ENCODE data around the gene SPINT2.
A peak's percentile ranks its signal among the peaks of the same experiment; 100 is the strongest.
"Not testable (repeated sequence)": the region's sequence is repeated elsewhere in the genome, so short reads cannot be mapped to it uniquely, and the experiment has no call there.

SPINT2 gene

DNA sequence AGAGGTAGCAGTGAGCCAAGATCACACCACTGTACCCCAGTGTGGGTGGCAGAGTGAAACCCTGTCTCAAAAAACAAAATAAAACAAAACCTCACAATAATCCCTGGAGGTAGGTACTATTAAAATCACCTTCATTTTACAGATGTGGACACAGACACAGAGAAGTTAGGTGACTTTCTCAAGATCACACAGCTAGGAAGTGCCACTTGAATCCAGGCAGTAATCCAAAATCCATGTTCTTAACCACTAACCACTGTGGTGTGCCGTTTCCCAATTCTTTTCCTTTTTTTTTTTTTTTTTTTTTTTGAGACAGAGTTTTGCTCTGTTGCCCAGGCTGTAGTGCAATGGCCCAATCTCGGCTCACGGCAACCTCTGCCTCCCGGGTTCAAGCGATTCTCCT is 17.2 kb upstream of the SPINT2 start:
- H3K36me3 ChIP-seq (ENCODE audit: insufficient read depth, low read length) = peaks cover 5% of the 10 kb centered on the region
- no peaks in the 10 kb centered on the region for H3K27me3 ChIP-seq (ENCODE audit: control insufficient read depth in 1 of 2, insufficient read depth in 2 of 2, low read length in 2 of 2)
- no peak overlapping the region for H3K27ac ChIP-seq (ENCODE audit: low read depth, low read length)
- no peak overlapping the region for H3K4me3 ChIP-seq (ENCODE audit: low read depth in 1 of 2, low read length in 2 of 2)
- no peaks in the 10 kb centered on the region for H3K9me3 ChIP-seq (ENCODE audit: low read length)
- H3K4me1 ChIP-seq (ENCODE audit: insufficient read depth, low read length) = peaks cover 35% of the 10 kb centered on the region
- no peak overlapping the region for H3K9ac ChIP-seq (ENCODE audit: low read length)

DNA sequence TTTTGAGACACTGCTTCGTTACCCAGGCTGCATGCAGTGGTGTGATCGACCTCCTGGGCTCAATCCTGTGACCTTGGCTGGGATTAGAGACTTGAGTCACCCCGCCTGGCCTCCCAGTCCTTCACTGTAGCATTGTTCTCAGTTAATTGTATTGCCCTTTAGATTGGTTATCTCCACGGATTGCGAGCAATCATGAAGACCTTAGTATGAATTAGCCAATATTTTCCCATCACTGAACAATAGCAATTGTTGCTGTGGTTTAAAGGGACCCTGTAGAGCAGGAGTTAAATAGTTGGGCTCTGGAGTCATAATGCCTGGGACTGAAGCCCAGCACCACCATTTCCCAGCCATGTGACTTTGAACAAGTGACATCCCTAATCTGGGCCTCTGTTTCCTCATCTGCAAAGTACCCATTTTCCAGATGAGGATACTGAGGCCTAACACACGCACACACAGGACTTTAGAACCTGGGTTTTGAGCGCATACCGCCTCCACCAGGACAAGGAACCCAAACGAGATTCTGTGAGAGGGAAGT is 16.6 kb upstream of the SPINT2 start:
- Histone ChIP-seq H3K4me3 (ENCODE audit: low read depth in 1 of 2, low read length in 2 of 2) (no peak overlapping the region), H3K9ac (ENCODE audit: low read length) (no peak overlapping the region), H3K27me3 (ENCODE audit: control insufficient read depth in 1 of 2, insufficient read depth in 2 of 2, low read length in 2 of 2) (no peaks in the 10 kb centered on the region), H3K36me3 (ENCODE audit: insufficient read depth, low read length) (peaks cover 5% of the 10 kb centered on the region), H3K9me3 (ENCODE audit: low read length) (no peaks in the 10 kb centered on the region), H3K4me1 (ENCODE audit: insufficient read depth, low read length) (peaks cover 40% of the 10 kb centered on the region), H3K27ac (ENCODE audit: low read depth, low read length) (peak overlapping the region; percentile 47)

GRCh38 chr19:38248421-38248820 is 16.0 kb upstream of the SPINT2 start:
- Histone ChIP-seq H3K36me3 (ENCODE audit: insufficient read depth, low read length) (peaks cover 5% of the 10 kb centered on the region), H3K9ac (ENCODE audit: low read length) (no peak overlapping the region), H3K27me3 (ENCODE audit: control insufficient read depth in 1 of 2, insufficient read depth in 2 of 2, low read length in 2 of 2) (no peaks in the 10 kb centered on the region), H3K27ac (ENCODE audit: low read depth, low read length) (peak overlapping the region; percentile 47), H3K4me3 (ENCODE audit: low read depth in 1 of 2, low read length in 2 of 2) (no peak overlapping the region), H3K9me3 (ENCODE audit: low read length) (no peaks in the 10 kb centered on the region), H3K4me1 (ENCODE audit: insufficient read depth, low read length) (peaks cover 45% of the 10 kb centered on the region)

DNA sequence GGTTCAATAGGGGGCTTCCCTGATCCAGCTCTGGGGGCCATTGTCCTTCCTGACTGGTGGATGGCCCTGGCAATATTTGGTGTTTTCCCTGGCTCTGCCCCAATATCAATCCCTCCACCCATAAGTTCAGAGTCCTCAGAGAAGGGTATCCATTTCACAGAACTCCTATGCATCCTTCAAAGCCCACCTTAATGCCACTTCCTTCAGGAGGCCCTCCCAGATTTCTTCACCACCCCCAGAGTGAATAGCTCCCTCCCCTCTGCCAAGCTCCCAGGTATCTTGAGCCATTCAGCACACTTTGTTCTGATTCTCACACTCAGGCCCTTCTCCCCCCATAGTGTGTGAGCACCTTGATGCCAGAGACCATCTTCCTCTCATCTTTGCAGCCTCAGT is 13.9 kb upstream of the SPINT2 start:
- H3K4me1 ChIP-seq (ENCODE audit: insufficient read depth, low read length) = peaks cover 51% of the 10 kb centered on the region
- peak overlapping the region; percentile 2 to 77 for H3K4me3 ChIP-seq (ENCODE audit: low read depth in 1 of 2, low read length in 2 of 2)
- peaks cover 5% of the 10 kb centered on the region for H3K36me3 ChIP-seq (ENCODE audit: insufficient read depth, low read length)
- H3K9me3 ChIP-seq (ENCODE audit: low read length) = no peaks in the 10 kb centered on the region
- no peak overlapping the region for H3K9ac ChIP-seq (ENCODE audit: low read length)
- no peaks in the 10 kb centered on the region for H3K27me3 ChIP-seq (ENCODE audit: control insufficient read depth in 1 of 2, insufficient read depth in 2 of 2, low read length in 2 of 2)
- peak overlapping the region; percentile 95 for H3K27ac ChIP-seq (ENCODE audit: low read depth, low read length)

GRCh38 chr19:38250821-38251563 is 13.4 kb upstream of the SPINT2 start:
- peaks cover 46% of the 10 kb centered on the region for H3K4me1 ChIP-seq (ENCODE audit: insufficient read depth, low read length)
- peak overlapping the region; percentile 2 to 77 for H3K4me3 ChIP-seq (ENCODE audit: low read depth in 1 of 2, low read length in 2 of 2)
- H3K9ac ChIP-seq (ENCODE audit: low read length) = peak overlapping the region; percentile 92
- peak overlapping the region; percentile 95 for H3K27ac ChIP-seq (ENCODE audit: low read depth, low read length)
- H3K9me3 ChIP-seq (ENCODE audit: low read length) = no peaks in the 10 kb centered on the region
- no peaks in the 10 kb centered on the region for H3K27me3 ChIP-seq (ENCODE audit: control insufficient read depth in 1 of 2, insufficient read depth in 2 of 2, low read length in 2 of 2)
- H3K36me3 ChIP-seq (ENCODE audit: insufficient read depth, low read length) = peaks cover 5% of the 10 kb centered on the region

DNA sequence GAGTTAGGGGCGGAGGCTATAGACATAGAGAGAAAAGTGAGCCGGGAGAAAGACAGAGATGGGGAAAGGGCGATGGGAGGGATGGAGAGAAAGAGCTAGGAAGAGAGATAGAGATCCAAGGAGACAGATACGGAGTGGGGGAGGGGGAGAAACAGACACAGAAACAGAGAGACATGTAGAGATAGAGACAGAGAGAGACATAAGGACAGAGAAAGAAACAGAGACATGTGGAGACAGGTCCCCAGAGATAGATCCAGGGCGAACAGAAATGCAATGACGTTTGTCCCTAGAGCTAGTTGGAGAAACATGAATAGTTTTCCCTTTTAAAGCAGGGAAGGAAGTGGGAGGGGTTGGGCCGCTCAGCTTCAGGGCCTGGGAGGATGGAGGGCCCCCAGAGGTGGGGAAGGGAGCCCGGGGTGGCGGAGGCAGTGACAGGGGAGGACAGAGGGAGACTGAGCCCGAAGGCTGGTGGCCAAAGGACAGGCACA is 12.8 kb upstream of the SPINT2 start:
- Histone ChIP-seq H3K27ac (ENCODE audit: low read depth, low read length) (peak overlapping the region; percentile 95), H3K36me3 (ENCODE audit: insufficient read depth, low read length) (peaks cover 5% of the 10 kb centered on the region), H3K4me1 (ENCODE audit: insufficient read depth, low read length) (peaks cover 39% of the 10 kb centered on the region), H3K27me3 (ENCODE audit: control insufficient read depth in 1 of 2, insufficient read depth in 2 of 2, low read length in 2 of 2) (peaks cover 0 to 5% of the 10 kb centered on the region in 2 donors), H3K9me3 (ENCODE audit: low read length) (no peaks in the 10 kb centered on the region), H3K4me3 (ENCODE audit: low read depth in 1 of 2, low read length in 2 of 2) (peak overlapping the region; percentile 24 to 77), H3K9ac (ENCODE audit: low read length) (peak overlapping the region; percentile 92)

GRCh38 chr19:38252385-38252784 is 12.0 kb upstream of the SPINT2 start:
- H3K9ac ChIP-seq (ENCODE audit: low read length) = peak overlapping the region; percentile 92
- H3K27me3 ChIP-seq (ENCODE audit: control insufficient read depth in 1 of 2, insufficient read depth in 2 of 2, low read length in 2 of 2) = peaks cover 0 to 9% of the 10 kb centered on the region in 2 donors
- H3K36me3 ChIP-seq (ENCODE audit: insufficient read depth, low read length) = peaks cover 5% of the 10 kb centered on the region
- no peaks in the 10 kb centered on the region for H3K9me3 ChIP-seq (ENCODE audit: low read length)
- peaks cover 39% of the 10 kb centered on the region for H3K4me1 ChIP-seq (ENCODE audit: insufficient read depth, low read length)
- peak overlapping the region; percentile 24 to 77 for H3K4me3 ChIP-seq (ENCODE audit: low read depth in 1 of 2, low read length in 2 of 2)
- peak overlapping the region; percentile 95 for H3K27ac ChIP-seq (ENCODE audit: low read depth, low read length)

- H3K27ac ChIP-seq (ENCODE audit: low read depth, low read length) = peak overlapping the region; percentile 95
- H3K4me1 ChIP-seq (ENCODE audit: insufficient read depth, low read length) = peaks cover 37% of the 10 kb centered on the region
- peak overlapping the region; percentile 92 for H3K9ac ChIP-seq (ENCODE audit: low read length)
- peaks cover 0 to 9% of the 10 kb centered on the region in 2 donors for H3K27me3 ChIP-seq (ENCODE audit: control insufficient read depth in 1 of 2, insufficient read depth in 2 of 2, low read length in 2 of 2)
- no peaks in the 10 kb centered on the region for H3K9me3 ChIP-seq (ENCODE audit: low read length)
- peaks cover 4% of the 10 kb centered on the region for H3K36me3 ChIP-seq (ENCODE audit: insufficient read depth, low read length)
- H3K4me3 ChIP-seq (ENCODE audit: low read depth in 1 of 2, low read length in 2 of 2) = peak overlapping the region; percentile 77 to 85
Measured at GRCh38 chr19:38252941-38253691, 11.3 kb upstream of the SPINT2 start.

DNA sequence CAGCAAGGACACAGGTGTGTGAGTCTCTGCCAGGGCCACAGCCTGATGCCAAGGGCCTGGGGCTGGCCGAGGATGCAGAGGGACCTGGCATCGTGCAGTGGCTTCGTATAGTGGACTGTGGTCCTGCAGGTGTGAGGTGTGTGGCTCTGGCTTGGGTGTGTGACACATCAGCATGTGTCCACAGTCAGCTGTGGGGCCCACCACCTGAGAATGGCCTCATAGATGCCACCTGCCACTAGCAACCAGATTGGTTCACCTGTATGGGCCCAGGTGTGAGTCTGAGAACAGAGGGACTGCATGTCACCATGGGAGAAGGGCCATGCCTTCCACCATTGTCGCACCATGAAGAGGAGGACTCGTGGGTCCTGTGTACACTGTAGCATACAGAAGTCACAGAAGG is 10.6 kb upstream of the SPINT2 start:
- H3K9ac ChIP-seq (ENCODE audit: low read length) = peak overlapping the region; percentile 92
- H3K9me3 ChIP-seq (ENCODE audit: low read length) = no peaks in the 10 kb centered on the region
- peak overlapping the region; percentile 95 for H3K27ac ChIP-seq (ENCODE audit: low read depth, low read length)
- peak overlapping the region; percentile 77 to 85 for H3K4me3 ChIP-seq (ENCODE audit: low read depth in 1 of 2, low read length in 2 of 2)
- H3K36me3 ChIP-seq (ENCODE audit: insufficient read depth, low read length) = no peaks in the 10 kb centered on the region
- H3K27me3 ChIP-seq (ENCODE audit: control insufficient read depth in 1 of 2, insufficient read depth in 2 of 2, low read length in 2 of 2) = peaks cover 0 to 9% of the 10 kb centered on the region in 2 donors
- peaks cover 33% of the 10 kb centered on the region for H3K4me1 ChIP-seq (ENCODE audit: insufficient read depth, low read length)

- Histone ChIP-seq H3K4me3 (ENCODE audit: low read depth in 1 of 2, low read length in 2 of 2) (peak overlapping the region; percentile 77 to 85), H3K36me3 (ENCODE audit: insufficient read depth, low read length) (no peaks in the 10 kb centered on the region), H3K4me1 (ENCODE audit: insufficient read depth, low read length) (peaks cover 29% of the 10 kb centered on the region), H3K27ac (ENCODE audit: low read depth, low read length) (peak overlapping the region; percentile 95), H3K9ac (ENCODE audit: low read length) (peak overlapping the region; percentile 70), H3K27me3 (ENCODE audit: control insufficient read depth in 1 of 2, insufficient read depth in 2 of 2, low read length in 2 of 2) (peaks cover 0 to 9% of the 10 kb centered on the region in 2 donors), H3K9me3 (ENCODE audit: low read length) (no peaks in the 10 kb centered on the region)
Measured at GRCh38 chr19:38255383-38256014, 8.9 kb upstream of the SPINT2 start.

- Histone ChIP-seq H3K4me1 (ENCODE audit: insufficient read depth, low read length) (peaks cover 12% of the 10 kb centered on the region), H3K27me3 (ENCODE audit: control insufficient read depth in 1 of 2, insufficient read depth in 2 of 2, low read length in 2 of 2) (peaks cover 0 to 11% of the 10 kb centered on the region in 2 donors)
- not testable (repeated sequence) for H3K36me3 ChIP-seq (ENCODE audit: insufficient read depth, low read length); H3K9me3 ChIP-seq (ENCODE audit: low read length); H3K9ac ChIP-seq (ENCODE audit: low read length); H3K4me3 ChIP-seq (ENCODE audit: low read depth in 1 of 2, low read length in 2 of 2); H3K27ac ChIP-seq (ENCODE audit: low read depth, low read length)
Measured at GRCh38 chr19:38261942-38262341, 2.4 kb upstream of the SPINT2 start.

Data from muscle layer of colon (tissue), 2 donors.